Endothelial cell of umbilical vein (primary cell): ENCODE data around the gene ZNF319.
A peak's percentile ranks its signal among the peaks of the same experiment; 100 is the strongest.

Source experiments
- EZH2 ChIP-seq: IDR thresholded peaks from 2 replicates; pipeline ENCODE4 v1.6.1; 2012; ENCODE audit warnings: borderline replicate concordance, low read depth, mild to moderate bottlenecking, moderate library complexity, low read length, inconsistent platforms; ENCODE audit not compliant: severe bottlenecking
- FOS ChIP-seq: IDR thresholded peaks from 2 replicates; pipeline ENCODE4 v1.6.1; 2011; ENCODE audit warnings: mild to moderate bottlenecking, low read length, moderate library complexity, borderline replicate concordance; ENCODE audit not compliant: insufficient read depth
- GATA2 ChIP-seq: IDR thresholded peaks from 2 replicates; pipeline ENCODE4 v1.7.0; 2011; ENCODE audit warnings: low read depth, mild to moderate bottlenecking, moderate library complexity, mixed read lengths, low read length; ENCODE audit not compliant: insufficient read length, insufficient read depth
- JUN ChIP-seq: IDR thresholded peaks from 2 replicates; pipeline ENCODE4 v1.6.1; 2011; ENCODE audit warnings: borderline replicate concordance, low read depth; ENCODE audit not compliant: insufficient read length, insufficient read depth
- MYC ChIP-seq: IDR thresholded peaks from one replicate; pipeline ENCODE4 v1.6.1; 2011; ENCODE audit warnings: mild to moderate bottlenecking, low read depth, low read length
- POLR2A ChIP-seq: IDR thresholded peaks from 2 replicates; pipeline ENCODE4 v1.6.1; 2012; ENCODE audit warnings: low read depth, mild to moderate bottlenecking, control low read depth, low read length
- POLR2AphosphoS5 ChIP-seq: IDR thresholded peaks from 2 replicates; pipeline ENCODE4 v1.6.1; 2012; ENCODE audit warnings: low read depth, mild to moderate bottlenecking, control low read depth, low read length, moderate library complexity; ENCODE audit not compliant: insufficient read depth
- TF ChIP-seq, protein P1 (sequence below), 2 donors: IDR thresholded peaks; 1 replicate in 1 of 2; 2 replicates in 1 of 2; pipeline ENCODE4 v1.5.1; 2011; ENCODE audit warnings: low read length in 2 of 2, mild to moderate bottlenecking in 2 of 2, moderate library complexity in 2 of 2, control low read depth in 1 of 2, inconsistent platforms in 1 of 2, low read depth in 1 of 2; ENCODE audit not compliant: insufficient read depth in 1 of 2; ENCODE audit errors: extremely low read depth in 1 of 2
- TF ChIP-seq, protein P2 (sequence below): IDR thresholded peaks from 2 replicates; pipeline ENCODE4 v1.6.1; 2011; ENCODE audit not compliant: insufficient read depth, insufficient read length

DNA sequence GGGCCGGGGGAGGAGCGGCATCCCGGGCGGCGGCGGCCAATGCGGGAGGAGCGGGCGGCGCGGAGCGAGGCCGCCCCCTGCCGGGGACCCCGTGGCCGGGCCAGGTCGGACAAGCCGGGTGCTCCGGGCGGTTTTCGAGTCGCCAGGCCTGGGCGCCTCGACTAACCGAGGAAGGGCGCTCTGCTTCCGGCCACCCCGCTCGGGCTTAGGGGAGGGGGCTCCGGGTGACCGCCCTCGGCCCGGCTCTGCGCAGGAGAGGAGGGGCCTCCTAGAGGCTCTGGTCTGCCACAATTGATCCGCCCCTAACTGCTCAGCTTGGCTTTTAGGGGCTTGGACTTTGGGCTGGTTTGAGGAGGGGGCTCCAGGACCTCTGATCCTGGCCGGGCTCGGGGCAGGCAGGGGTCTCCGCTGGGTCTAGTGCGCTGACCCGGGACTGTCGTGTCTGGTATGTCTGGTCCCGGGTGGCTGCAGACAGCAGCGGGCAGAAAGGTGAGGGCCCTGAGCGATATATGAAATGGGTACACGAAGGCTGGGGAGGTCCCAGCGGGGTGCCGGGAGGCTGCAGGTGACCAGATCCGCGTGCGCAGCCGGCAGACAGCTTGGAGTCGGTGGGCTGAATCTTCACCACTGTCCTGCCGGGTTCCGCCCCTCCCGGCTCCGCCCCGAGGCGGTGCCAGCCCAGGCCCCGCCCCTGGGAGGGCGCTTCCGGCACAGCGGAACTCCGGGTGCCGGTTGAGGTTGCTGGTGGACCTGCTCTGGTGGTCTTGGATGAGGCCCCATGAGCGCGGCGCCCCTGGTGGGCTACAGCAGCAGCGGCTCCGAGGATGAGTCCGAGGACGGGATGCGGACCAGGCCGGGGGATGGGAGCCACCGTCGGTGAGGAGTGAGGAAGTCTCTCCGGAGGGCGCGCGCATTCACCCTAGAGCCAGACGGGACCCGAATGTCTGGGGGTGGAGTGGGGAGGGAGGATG, 519 bp upstream of the ZNF319 start, which contains the start of gene USB1:
- TF ChIP-seq, protein P1, sequence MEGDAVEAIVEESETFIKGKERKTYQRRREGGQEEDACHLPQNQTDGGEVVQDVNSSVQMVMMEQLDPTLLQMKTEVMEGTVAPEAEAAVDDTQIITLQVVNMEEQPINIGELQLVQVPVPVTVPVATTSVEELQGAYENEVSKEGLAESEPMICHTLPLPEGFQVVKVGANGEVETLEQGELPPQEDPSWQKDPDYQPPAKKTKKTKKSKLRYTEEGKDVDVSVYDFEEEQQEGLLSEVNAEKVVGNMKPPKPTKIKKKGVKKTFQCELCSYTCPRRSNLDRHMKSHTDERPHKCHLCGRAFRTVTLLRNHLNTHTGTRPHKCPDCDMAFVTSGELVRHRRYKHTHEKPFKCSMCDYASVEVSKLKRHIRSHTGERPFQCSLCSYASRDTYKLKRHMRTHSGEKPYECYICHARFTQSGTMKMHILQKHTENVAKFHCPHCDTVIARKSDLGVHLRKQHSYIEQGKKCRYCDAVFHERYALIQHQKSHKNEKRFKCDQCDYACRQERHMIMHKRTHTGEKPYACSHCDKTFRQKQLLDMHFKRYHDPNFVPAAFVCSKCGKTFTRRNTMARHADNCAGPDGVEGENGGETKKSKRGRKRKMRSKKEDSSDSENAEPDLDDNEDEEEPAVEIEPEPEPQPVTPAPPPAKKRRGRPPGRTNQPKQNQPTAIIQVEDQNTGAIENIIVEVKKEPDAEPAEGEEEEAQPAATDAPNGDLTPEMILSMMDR (IDR thresholded peaks at IDR 0.05; ENCODE audit: extremely low read depth in 1 of 2, insufficient read depth in 1 of 2, low read depth in 1 of 2, low read length in 2 of 2) = peak; percentile 63 to 73
- TF ChIP-seq MYC = no peak
- peak; percentile 92 for TF ChIP-seq POLR2A
- TF ChIP-seq, protein P2, sequence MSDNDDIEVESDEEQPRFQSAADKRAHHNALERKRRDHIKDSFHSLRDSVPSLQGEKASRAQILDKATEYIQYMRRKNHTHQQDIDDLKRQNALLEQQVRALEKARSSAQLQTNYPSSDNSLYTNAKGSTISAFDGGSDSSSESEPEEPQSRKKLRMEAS = no peak
- no peak for TF ChIP-seq GATA2
- peak; percentile 80 for TF ChIP-seq POLR2AphosphoS5
- no peak for TF ChIP-seq JUN
- no peak for TF ChIP-seq EZH2
- TF ChIP-seq FOS = no peak
